Hepatocyte (in vitro differentiated cells): Measurements from ENCODE around the gene KCNMA1. TPM values are rescaled to one million over a fixed set of nuclear protein-coding genes. Genes with fewer than 3 reads are reported as not detected.

Experiments used
- DNase-seq: peaks from one replicate; pipeline ENCODE4 v3.0.0-alpha.2; 2016; ENCODE audit warnings: low spot score
- H2AFZ ChIP-seq: fragments of 200-600 bp; sonication (generic); 2 replicates; pipeline ENCODE4 v1.6.0; 2016; ENCODE audit warnings: antibody characterized with exemption, mild to moderate bottlenecking
- H3K27ac ChIP-seq: fragments of 200-600 bp; sonication (generic); 2 replicates; pipeline ENCODE4 v1.5.1; 2016; ENCODE audit warnings: mild to moderate bottlenecking
- H3K27me3 ChIP-seq: fragments of 200-600 bp; sonication (generic); 2 replicates; pipeline ENCODE4 v1.6.1; 2016
- H3K36me3 ChIP-seq: fragments of 200-600 bp; sonication (generic); replicated peaks from 2 replicates; pipeline ENCODE4 v1.5.1; 2016; ENCODE audit warnings: low read depth; ENCODE audit not compliant: insufficient read depth
- H3K4me1 ChIP-seq: fragments of 200-600 bp; sonication (generic); 2 replicates; pipeline ENCODE4 v1.5.1; 2016; ENCODE audit warnings: mild to moderate bottlenecking, moderate library complexity; ENCODE audit not compliant: insufficient read depth
- H3K4me2 ChIP-seq: fragments of 200-600 bp; sonication (generic); 2 replicates; pipeline ENCODE4 v1.6.0; 2016
- H3K4me3 ChIP-seq: fragments of 200-600 bp; sonication (generic); 2 replicates; pipeline ENCODE4 v1.5.1; 2016; ENCODE audit warnings: mild to moderate bottlenecking
- H3K79me2 ChIP-seq: fragments of 200-600 bp; sonication (generic); 2 replicates; pipeline ENCODE4 v1.6.0; 2017; ENCODE audit warnings: mild to moderate bottlenecking
- H3K9me2 ChIP-seq: fragments of 200-600 bp; sonication (generic); replicated peaks from 2 replicates; pipeline ENCODE4 v1.6.0; 2017; ENCODE audit warnings: mild to moderate bottlenecking; ENCODE audit not compliant: insufficient read depth
- H3K9me3 ChIP-seq: fragments of 200-600 bp; sonication (generic); 2 replicates; pipeline ENCODE4 v1.5.1; 2016; ENCODE audit warnings: low read depth, mild to moderate bottlenecking
- H4K20me1 ChIP-seq: fragments of 200-600 bp; sonication (generic); 2 replicates; pipeline ENCODE4 v1.6.0; 2016; ENCODE audit warnings: mild to moderate bottlenecking; ENCODE audit not compliant: insufficient read depth, poor library complexity, severe bottlenecking
- CTCF ChIP-seq: fragments of 200-600 bp; sonication (generic); IDR thresholded peaks from 2 replicates; pipeline ENCODE4 v1.5.1; 2016; ENCODE audit warnings: antibody characterized with exemption, mild to moderate bottlenecking; ENCODE audit not compliant: poor library complexity
- EZH2 ChIP-seq: fragments of 200-600 bp; sonication (generic); IDR thresholded peaks from 2 replicates; pipeline ENCODE4 v1.6.1; 2016; ENCODE audit warnings: antibody characterized with exemption, mild to moderate bottlenecking, borderline replicate concordance
- EZH2phosphoT487 ChIP-seq: fragments of 200-600 bp; sonication (generic); IDR thresholded peaks from one replicate; pipeline ENCODE4 v1.6.1; 2018; ENCODE audit warnings: antibody characterized with exemption, mild to moderate bottlenecking, low read depth, moderate library complexity; ENCODE audit not compliant: unreplicated experiment, severe bottlenecking
- WGBS: methylation state at CpG from one replicate; pipeline ENCODE4 v1.1.6; 2016; ENCODE audit warnings: low lambda C conversion rate; ENCODE audit errors: missing lambda C conversion rate; 5-methylcytosine and 5-hydroxymethylcytosine counted together
- polyA plus RNA-seq: library from polyadenylated mRNA; unstranded; fragments of >200 nt; fragmentation: Nextera tagmentation; extraction: Ambion mirVana; gene quantifications from 2 replicates; pipeline ENCODE4 v1.2.1, GENCODE V29; 2016
- total RNA-seq: library from RNA; depleted of rRNA; stranded (reverse); fragments of >200 nt; gene quantifications from 2 replicates; pipeline ENCODE4 v1.2.3, GENCODE V29; 2014

The KCNMA1 gene
- total and polyA plus RNA-seq, 2 experiments from 2014 or later: 42.6 to 73.3 TPM

DNA sequence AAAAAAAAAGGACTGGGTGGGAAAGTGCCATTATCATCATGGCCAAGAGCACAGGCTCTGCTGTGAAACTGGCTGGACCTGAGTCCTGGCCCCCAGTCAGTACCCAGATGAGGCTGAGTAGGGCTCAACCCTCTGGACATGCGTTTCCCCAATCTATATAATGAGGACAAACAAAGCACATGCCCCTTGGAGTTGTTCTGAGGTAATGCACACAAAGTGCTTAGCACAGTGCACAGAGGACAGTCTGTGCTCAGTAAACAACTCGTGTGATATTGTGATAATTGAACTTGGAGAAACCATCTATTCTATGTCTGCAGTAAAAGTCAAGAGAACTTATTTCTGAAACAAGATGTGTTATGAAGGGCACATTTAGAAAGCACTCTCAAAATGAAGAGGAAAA lies 138.8 kb downstream of the KCNMA1 start:
- Histone ChIP-seq H3K27me3 (no peaks in the 10 kb centered on the region), H4K20me1 (no peaks in the 10 kb centered on the region), H3K27ac (no peak overlapping the region), H3K36me3 (no peaks in the 10 kb centered on the region), H3K9me3 (no peaks in the 10 kb centered on the region), H3K9me2 (no peaks in the 10 kb centered on the region), H2AFZ (no peak overlapping the region), H3K4me3 (no peak overlapping the region), H3K4me1 (no peaks in the 10 kb centered on the region), H3K4me2 (no peak overlapping the region), H3K79me2 (no peaks in the 10 kb centered on the region)
- DNase-seq: no peak
- TF ChIP-seq EZH2phosphoT487 (no peak), CTCF (no peak), EZH2 (no peak)
- 74% methylated on average over 2 of the region's 2 CpGs for WGBS

DNA sequence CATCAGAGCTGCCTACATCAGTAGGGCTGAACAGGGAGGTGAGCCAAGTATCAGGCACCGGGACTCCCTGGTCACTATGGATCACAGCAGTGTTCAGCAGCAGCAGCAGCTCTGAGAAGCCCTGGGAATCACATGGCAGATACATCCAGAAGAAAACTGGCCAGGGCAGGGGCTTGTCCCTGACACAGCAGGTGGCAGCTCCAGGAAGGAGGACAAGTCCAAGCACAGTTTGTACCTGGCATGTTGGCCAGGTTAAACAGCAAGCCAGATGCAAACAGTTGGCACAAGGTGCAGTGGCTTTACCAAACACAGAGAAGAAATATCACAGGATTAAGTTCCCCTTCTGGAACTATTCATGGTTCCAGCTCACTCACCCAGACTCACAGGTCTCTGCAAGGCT lies 139.4 kb downstream of the KCNMA1 start:
- Histone ChIP-seq H4K20me1 (no peaks in the 10 kb centered on the region), H3K9me3 (no peaks in the 10 kb centered on the region), H2AFZ (no peak overlapping the region), H3K4me3 (no peak overlapping the region), H3K4me2 (no peak overlapping the region), H3K27me3 (no peaks in the 10 kb centered on the region), H3K36me3 (no peaks in the 10 kb centered on the region), H3K9me2 (no peaks in the 10 kb centered on the region), H3K27ac (no peak overlapping the region), H3K4me1 (no peaks in the 10 kb centered on the region), H3K79me2 (no peaks in the 10 kb centered on the region)
- TF ChIP-seq EZH2: no peak
- TF ChIP-seq CTCF: no peak
- no peak for TF ChIP-seq EZH2phosphoT487
- DNase-seq: no peak
- WGBS: 75% methylated on average over 1 of the region's 1 CpG

DNA sequence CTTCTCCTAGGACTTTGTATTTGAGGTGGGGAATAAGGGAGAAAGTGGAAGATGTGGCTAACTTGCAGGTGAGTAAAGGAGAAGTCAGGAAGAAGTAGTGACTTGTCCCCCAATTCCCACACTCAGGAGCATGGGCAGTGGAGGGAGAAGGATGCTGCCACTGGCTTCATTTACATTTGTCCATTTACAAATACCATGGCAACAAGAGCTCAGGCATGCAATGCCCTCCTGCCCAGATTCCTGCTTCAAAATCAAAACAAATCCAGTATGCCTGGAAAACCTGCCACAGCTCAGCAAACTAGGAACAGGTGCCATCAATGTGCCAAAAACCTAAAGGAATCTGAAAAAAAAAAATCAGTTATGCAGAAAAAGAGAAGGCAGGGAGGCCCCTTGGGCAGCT lies 139.9 kb downstream of the KCNMA1 start:
- Histone ChIP-seq H3K4me3 (no peak overlapping the region), H3K4me2 (no peak overlapping the region), H4K20me1 (no peaks in the 10 kb centered on the region), H3K9me2 (no peaks in the 10 kb centered on the region), H3K79me2 (no peaks in the 10 kb centered on the region), H3K27me3 (no peaks in the 10 kb centered on the region), H3K4me1 (no peaks in the 10 kb centered on the region), H3K27ac (no peak overlapping the region), H3K36me3 (no peaks in the 10 kb centered on the region), H2AFZ (no peak overlapping the region), H3K9me3 (no peaks in the 10 kb centered on the region)
- TF ChIP-seq EZH2 (no peak), CTCF (no peak), EZH2phosphoT487 (no peak)
- no peak for DNase-seq

GRCh38 chr10:77496941-77497420 lies 140.6 kb downstream of the KCNMA1 start:
- Histone ChIP-seq H3K4me2 (no peak overlapping the region), H3K9me2 (no peaks in the 10 kb centered on the region), H3K4me1 (no peaks in the 10 kb centered on the region), H2AFZ (no peak overlapping the region), H3K4me3 (no peak overlapping the region), H3K27ac (no peak overlapping the region), H3K27me3 (no peaks in the 10 kb centered on the region), H4K20me1 (no peaks in the 10 kb centered on the region), H3K36me3 (no peaks in the 10 kb centered on the region), H3K79me2 (no peaks in the 10 kb centered on the region), H3K9me3 (no peaks in the 10 kb centered on the region)
- no peak for DNase-seq
- no peak for TF ChIP-seq EZH2
- TF ChIP-seq EZH2phosphoT487: no peak
- TF ChIP-seq CTCF: no peak
- 85% methylated on average over 3 of the region's 3 CpGs for WGBS
